ENCODE data around the gene CIAO1. TPM values are rescaled to one million over a fixed set of nuclear protein-coding genes. Genes with fewer than 3 reads are reported as not detected.

CIAO1 gene
- total and polyA plus RNA-seq, 2 of the 13 experiments (the other 11 are each of a cell fraction or from before 2014, with no cell fraction given) = 99.3 to 120 TPM

DNA sequence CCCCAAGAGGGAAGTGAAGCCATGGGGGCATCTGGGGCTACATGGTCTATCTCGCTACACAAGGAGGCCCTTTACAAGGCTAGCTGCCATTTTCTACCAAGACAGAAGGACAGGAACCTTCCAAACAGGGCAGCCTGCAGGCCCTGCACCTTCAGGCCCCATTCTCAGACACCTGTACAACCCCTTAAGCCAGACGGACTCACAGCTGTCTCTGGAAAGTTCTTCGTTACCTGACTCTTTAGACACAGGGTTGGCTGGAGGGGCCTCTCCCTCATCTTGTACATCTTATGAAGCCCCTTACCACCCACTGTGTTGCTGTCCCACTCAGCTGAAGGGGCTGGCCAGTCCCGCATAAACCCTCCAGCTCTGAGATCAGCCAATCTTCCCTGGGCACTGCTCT is 17.4 kb upstream of the CIAO1 start:
- ChIA-PET POLR2A (interaction anchor here (1.4 to 1.5 kb wide), 2 partner anchors 12 to 40 kb away, joined by 5 to 6 read pairs; partner anchors contain the start of gene STARD7), CTCF (ENCODE audit: low intra/inter-chr PET ratio, low total read pairs) (no interaction called here)
- Histone ChIP-seq H3K4me1 (ENCODE audit: insufficient read depth, low read length) (peaks cover 25% of the 10 kb centered on the region), H3K27ac (ENCODE audit: extremely low read length, insufficient read depth, low read length) (no peak overlapping the region), H3K9ac (ENCODE audit: insufficient read depth, low read depth, low read length) (no peak overlapping the region), H3K27me3 (ENCODE audit: control insufficient read depth in 1 of 2, insufficient read depth in 2 of 2, low read length in 2 of 2) (no peaks in the 10 kb centered on the region), H3K9me3 (ENCODE audit: low read length) (no peaks in the 10 kb centered on the region), H4K20me1 (ENCODE audit: insufficient read depth, low read length) (no peaks in the 10 kb centered on the region), H2AFZ (ENCODE audit: low read length) (no peak overlapping the region), H3K4me3 (replicated peaks in 1 of 3; ENCODE audit: insufficient read depth in 1 of 3, low read depth in 2 of 3, low read length in 3 of 3) (no peak overlapping the region), H3K4me2 (ENCODE audit: low read depth, low read length) (no peak overlapping the region), H3K36me3 (replicated peaks in 1 of 2; ENCODE audit: control insufficient read depth in 1 of 2, insufficient read depth in 2 of 2, low read length in 2 of 2) (peaks cover 10 to 13% of the 10 kb centered on the region in 2 experiments), H3K79me2 (ENCODE audit: insufficient read depth, low read length) (no peaks in the 10 kb centered on the region)
- FAIRE-seq (no peak), DNase-seq (ENCODE audit: low spot score) (no peak), ATAC-seq (no peak)
- intact Hi-C loops (cut with micrococcal nuclease; ENCODE audit: unreplicated experiment) = no loop called here
- in situ Hi-C loops (cut with HindIII; ENCODE audit: extremely low pct_ligation_motif_present, low pct_unique_long_range_greater_than_20kb) = no loop called here
- WGBS (ENCODE audit: low lambda C conversion rate) = 95% methylated on average over 4 of the region's 4 CpGs
- no TSS peak for BruUV-seq (replicated peaks)
- no peak for TF ChIP-seq SMAD9 (CRISPR knock-in tag; IDR thresholded peaks at IDR 0.05)
- TF ChIP-seq ZBTB21 (CRISPR knock-in tag; IDR thresholded peaks at IDR 0.05) = no peak
- peak; percentile 29; the same call in 1 of the 2 replicates for TF ChIP-seq POLR2G (IDR thresholded peaks at IDR 0.05; ENCODE audit: low read depth, low read length)
- TF ChIP-seq ZMAT3 (CRISPR knock-in tag; conservative IDR thresholded peaks at IDR 0.05) = no peak
- no peak for TF ChIP-seq ZNF605 (CRISPR knock-in tag; IDR thresholded peaks at IDR 0.05)
- TF ChIP-seq, protein P1, sequence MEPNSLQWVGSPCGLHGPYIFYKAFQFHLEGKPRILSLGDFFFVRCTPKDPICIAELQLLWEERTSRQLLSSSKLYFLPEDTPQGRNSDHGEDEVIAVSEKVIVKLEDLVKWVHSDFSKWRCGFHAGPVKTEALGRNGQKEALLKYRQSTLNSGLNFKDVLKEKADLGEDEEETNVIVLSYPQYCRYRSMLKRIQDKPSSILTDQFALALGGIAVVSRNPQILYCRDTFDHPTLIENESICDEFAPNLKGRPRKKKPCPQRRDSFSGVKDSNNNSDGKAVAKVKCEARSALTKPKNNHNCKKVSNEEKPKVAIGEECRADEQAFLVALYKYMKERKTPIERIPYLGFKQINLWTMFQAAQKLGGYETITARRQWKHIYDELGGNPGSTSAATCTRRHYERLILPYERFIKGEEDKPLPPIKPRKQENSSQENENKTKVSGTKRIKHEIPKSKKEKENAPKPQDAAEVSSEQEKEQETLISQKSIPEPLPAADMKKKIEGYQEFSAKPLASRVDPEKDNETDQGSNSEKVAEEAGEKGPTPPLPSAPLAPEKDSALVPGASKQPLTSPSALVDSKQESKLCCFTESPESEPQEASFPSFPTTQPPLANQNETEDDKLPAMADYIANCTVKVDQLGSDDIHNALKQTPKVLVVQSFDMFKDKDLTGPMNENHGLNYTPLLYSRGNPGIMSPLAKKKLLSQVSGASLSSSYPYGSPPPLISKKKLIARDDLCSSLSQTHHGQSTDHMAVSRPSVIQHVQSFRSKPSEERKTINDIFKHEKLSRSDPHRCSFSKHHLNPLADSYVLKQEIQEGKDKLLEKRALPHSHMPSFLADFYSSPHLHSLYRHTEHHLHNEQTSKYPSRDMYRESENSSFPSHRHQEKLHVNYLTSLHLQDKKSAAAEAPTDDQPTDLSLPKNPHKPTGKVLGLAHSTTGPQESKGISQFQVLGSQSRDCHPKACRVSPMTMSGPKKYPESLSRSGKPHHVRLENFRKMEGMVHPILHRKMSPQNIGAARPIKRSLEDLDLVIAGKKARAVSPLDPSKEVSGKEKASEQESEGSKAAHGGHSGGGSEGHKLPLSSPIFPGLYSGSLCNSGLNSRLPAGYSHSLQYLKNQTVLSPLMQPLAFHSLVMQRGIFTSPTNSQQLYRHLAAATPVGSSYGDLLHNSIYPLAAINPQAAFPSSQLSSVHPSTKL (CRISPR knock-in tag; IDR thresholded peaks at IDR 0.05) = no peak
- TF ChIP-seq SP4 (CRISPR knock-in tag; IDR thresholded peaks at IDR 0.05) = 0 out of 2 replicates have a peak, but pooled peaks have one; percentile 34
- TF ChIP-seq ZFY (CRISPR knock-in tag; IDR thresholded peaks at IDR 0.05) = no peak
- no peak for TF ChIP-seq SIX1 (CRISPR knock-in tag; IDR thresholded peaks at IDR 0.05; ENCODE audit: borderline replicate concordance)
- no peak for TF ChIP-seq ZNF382 (CRISPR knock-in tag; IDR thresholded peaks at IDR 0.05; ENCODE audit: borderline replicate concordance)
- no peak for TF ChIP-seq ZBTB8A (CRISPR knock-in tag; IDR thresholded peaks at IDR 0.05; ENCODE audit: borderline replicate concordance, low read depth)
- TF ChIP-seq, protein P2, sequence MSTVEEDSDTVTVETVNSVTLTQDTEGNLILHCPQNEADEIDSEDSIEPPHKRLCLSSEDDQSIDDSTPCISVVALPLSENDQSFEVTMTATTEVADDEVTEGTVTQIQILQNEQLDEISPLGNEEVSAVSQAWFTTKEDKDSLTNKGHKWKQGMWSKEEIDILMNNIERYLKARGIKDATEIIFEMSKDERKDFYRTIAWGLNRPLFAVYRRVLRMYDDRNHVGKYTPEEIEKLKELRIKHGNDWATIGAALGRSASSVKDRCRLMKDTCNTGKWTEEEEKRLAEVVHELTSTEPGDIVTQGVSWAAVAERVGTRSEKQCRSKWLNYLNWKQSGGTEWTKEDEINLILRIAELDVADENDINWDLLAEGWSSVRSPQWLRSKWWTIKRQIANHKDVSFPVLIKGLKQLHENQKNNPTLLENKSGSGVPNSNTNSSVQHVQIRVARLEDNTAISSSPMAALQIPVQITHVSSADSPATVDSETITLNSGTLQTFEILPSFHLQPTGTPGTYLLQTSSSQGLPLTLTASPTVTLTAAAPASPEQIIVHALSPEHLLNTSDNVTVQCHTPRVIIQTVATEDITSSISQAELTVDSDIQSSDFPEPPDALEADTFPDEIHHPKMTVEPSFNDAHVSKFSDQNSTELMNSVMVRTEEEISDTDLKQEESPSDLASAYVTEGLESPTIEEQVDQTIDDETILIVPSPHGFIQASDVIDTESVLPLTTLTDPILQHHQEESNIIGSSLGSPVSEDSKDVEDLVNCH (CRISPR knock-in tag; IDR thresholded peaks at IDR 0.05) = no peak
- TF ChIP-seq ZNF326 (CRISPR knock-in tag; IDR thresholded peaks at IDR 0.05; ENCODE audit: borderline replicate concordance) = no peak
- TF ChIP-seq ZNF549 (CRISPR knock-in tag; IDR thresholded peaks at IDR 0.05) = no peak
- no peak for TF ChIP-seq ZNF33B (CRISPR knock-in tag; IDR thresholded peaks at IDR 0.05)
- TF ChIP-seq RAD21 (CRISPR knock-in tag; IDR thresholded peaks at IDR 0.05) = no peak
- TF ChIP-seq, protein P3, sequence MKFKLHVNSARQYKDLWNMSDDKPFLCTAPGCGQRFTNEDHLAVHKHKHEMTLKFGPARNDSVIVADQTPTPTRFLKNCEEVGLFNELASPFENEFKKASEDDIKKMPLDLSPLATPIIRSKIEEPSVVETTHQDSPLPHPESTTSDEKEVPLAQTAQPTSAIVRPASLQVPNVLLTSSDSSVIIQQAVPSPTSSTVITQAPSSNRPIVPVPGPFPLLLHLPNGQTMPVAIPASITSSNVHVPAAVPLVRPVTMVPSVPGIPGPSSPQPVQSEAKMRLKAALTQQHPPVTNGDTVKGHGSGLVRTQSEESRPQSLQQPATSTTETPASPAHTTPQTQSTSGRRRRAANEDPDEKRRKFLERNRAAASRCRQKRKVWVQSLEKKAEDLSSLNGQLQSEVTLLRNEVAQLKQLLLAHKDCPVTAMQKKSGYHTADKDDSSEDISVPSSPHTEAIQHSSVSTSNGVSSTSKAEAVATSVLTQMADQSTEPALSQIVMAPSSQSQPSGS (CRISPR knock-in tag; IDR thresholded peaks at IDR 0.05) = no peak
- no peak for TF ChIP-seq NFE2L2 (IDR thresholded peaks at IDR 0.05; ENCODE audit: low read length)
- no peak for TF ChIP-seq ZNF253 (CRISPR knock-in tag; IDR thresholded peaks at IDR 0.05; ENCODE audit: borderline replicate concordance)

All from HepG2 (cell line).